GM18873 (cell line): Measurements from ENCODE around the gene RANBP3.
A peak's percentile ranks its signal among the peaks of the same experiment; 100 is the strongest.

ENCODE experiments used
- ATAC-seq: cut with Tn5 transposase; IDR thresholded peaks from one replicate; pipeline ENCODE4 v1.9.1; 2021; ENCODE audit warnings: mild to moderate bottlenecking, moderate library complexity, moderate number of reproducible peaks; ENCODE audit not compliant: unreplicated experiment, low FRiP score

The RANBP3 gene

DNA sequence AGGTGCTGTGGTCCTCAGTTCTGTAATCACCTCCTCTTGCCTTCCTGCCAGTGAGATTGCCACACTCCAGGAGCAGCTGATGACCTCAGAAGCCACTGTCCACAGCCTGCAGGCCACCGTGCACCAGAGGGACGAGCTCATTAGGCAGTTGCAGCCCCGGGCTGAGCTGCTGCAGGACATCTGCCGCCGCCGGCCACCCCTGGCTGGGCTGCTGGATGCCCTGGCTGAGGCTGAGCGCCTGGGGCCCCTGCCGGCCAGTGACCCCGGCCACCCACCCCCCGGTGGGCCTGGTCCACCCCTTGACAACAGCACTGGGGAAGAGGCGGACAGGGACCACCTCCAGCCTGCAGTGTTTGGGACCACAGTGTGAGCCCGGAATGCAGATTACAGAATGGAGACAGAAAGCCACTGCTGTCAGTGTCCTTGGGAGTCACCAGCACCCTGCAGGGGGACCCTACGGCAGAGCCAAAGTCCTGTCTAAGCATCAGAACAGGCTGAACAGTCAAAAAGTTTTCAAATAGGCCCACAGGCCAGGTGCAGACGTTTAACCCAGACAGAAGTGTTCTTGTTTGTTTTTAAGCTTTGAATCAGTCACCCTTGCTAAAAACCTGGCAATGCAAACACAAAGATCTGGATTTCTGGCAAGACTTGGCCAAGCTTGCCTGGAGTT is 69.0 kb downstream of the RANBP3 start:
- ATAC-seq, result no peak

DNA sequence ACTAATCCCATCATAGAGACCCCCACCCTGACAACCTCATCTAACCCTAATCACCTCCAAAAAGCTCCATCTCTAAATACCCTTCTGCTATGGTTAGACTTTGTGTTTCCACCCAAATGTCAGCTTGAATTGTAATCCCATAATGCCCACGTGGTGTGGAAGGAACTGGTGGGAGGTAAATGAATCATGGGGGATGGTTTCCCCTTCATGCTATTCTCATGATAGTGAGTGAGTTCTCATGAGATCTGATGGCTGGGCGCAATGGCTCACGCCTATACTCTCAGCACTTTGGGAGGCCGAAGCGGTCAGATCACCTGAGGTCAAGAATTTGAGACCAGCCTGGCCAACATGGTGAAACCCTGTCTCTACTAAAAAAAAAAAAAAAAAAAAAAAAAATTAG is 70.7 kb downstream of the RANBP3 start:
- ATAC-seq, result no peak

DNA sequence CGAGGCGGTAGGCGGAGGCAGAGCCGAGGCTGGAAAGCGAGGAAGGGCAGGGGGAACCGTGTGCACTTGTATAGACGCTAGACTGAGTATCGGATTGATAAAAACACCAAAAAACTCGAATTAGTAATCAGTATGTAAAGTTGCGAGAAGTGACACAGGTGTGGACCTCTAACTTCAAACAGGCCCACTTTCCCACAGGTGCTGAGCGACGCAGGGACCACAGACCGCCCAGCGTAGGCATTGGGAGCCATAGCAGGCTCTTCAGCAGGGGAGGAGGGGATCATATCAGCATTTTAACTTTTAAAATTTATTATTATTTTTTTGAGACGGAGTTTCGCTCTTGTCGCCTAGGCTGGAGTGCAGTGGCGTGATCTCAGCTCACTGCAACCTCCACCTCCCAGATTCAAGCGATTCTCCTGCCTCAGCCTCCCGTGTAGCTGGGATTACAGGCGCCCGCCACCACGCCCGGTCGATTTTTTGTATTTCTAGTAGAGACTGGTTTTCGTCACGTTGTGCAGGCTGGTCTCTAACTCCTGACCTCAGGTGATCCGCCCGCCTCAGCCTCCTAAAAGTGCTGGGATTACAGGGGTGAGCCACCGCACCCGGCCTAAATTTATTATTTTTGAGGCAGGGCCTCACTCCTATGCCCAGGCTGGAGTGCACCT is 72.7 kb downstream of the RANBP3 start:
- ATAC-seq, result no peak

DNA sequence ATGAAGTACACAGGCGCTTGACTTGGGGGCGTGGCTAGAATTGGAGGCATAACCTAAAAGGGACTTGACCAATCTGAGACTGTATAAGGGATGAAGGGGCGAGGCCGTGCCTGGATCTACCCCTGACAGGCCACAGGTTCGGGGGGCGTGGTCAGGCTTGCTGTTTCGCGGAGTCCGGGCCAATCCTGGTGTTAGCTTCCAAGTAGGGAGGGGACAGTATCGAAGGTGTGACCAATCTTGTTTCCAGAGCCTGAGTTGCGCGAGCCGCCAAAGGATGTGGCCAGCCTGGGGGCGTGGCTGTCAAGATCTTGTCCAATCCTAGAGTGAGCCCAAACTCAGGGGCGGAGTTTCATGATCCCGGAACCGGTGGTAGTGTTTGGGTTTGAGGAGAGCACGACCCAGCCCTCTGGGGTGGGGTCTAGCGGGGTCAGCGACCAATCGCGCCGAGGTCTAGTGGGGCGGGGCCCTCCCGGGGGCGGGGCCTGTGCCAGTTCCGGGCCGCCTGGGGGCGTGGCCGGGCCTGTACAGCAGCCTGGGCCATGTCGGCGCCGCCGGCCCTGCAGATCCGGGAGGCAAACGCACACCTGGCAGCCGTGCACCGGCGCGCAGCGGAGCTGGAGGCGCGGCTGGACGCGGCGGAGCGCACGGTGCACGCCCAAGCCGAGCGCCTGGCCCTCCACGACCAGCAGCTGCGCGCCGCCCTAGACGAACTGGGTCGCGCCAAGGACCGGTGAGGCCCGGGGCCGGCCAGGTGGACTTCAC is 73.4 kb downstream of the RANBP3 start, which contains the start of gene VMAC:
VMAC (plus strand) TSS at position 521 of the 762 bp plus-strand sequence; CDS start at position 540, 19 bp downstream.
- peak; percentile 82 for ATAC-seq

DNA sequence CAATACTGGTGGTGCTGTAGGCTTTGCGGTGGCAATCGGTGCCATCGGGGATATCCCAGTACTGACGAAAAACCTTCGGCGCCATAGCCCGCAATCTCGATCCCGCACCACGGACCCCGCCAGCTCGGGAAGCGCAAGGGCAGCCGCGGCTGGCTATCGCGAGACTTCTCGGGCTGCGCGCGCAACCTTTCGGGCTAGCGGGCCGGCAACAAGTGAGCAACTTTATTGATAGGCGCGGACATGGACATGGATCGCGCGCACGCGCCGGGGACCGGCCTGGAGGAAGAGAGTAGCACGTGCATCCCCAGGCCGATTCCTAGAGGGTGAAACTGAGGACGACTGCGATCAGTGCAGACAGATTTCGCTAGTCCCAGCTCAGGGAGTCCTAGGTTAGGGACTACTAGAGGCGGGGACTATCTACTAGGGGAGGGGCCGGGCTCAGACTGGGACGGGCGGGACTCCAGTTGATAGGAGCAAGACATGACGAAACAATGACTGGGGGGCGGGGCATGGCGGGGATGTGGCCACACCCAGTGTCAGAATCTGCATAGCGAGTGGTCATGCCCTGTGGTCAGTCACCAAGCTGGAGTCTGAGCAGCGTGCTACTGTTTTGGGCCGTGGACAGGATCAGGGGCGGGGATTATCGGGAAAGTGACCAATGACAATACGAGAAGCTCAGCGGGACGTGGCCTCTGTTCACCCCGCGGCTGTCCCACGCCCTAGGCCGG is 74.2 kb downstream of the RANBP3 start, which contains the start of gene NDUFA11:
NDUFA11 (minus strand) TSS at position 167 of the 728 bp plus-strand sequence; CDS start at position 85, 82 bp downstream.
- peak; percentile 16 for ATAC-seq

DNA sequence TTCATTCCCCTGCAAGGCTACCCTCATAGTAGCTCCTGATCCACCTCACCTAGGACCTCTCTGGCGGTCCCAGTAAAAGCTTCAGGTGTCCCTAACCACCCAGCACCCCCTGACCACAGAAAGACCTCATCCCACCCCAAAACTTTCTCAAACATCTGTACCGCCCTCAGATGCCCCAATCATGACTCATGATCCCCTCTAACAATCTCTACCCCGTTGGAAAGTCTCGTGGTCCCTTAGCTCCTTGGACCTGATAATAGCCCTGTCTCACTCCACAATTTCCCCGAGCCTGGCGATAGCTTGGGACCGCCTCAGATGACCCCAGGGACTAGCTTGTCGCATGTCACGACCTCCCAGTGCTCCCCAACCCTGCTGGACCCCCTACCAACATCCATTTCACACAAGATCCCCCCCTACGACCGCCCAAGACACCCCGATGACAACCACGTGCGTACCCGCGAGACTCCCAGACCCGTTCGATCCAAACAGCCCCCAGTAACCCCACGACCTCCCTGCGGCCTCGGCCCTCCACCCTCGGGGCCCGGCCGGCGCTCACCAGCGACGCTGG is 74.8 kb downstream of the RANBP3 start:
- no peak for ATAC-seq

DNA sequence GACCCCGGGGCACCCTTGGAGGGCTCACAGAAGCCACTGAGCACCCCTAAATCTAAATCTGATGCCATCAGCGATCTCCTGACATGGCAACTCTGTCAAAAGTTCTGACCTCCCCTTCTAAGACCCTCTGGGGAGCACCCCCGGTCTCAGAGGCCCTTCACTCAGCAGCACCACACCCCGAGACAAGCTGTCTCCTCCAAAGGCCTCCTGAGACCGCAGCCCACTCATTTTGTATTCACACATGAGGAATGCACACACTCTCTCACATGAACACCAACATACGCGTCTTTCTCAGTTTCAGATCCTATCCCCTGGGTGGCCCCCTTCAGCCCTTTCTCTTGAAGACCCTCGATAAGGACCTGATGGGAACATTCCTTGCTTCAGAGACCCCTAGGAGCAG is 77.0 kb downstream of the RANBP3 start:
- ATAC-seq, result no peak

DNA sequence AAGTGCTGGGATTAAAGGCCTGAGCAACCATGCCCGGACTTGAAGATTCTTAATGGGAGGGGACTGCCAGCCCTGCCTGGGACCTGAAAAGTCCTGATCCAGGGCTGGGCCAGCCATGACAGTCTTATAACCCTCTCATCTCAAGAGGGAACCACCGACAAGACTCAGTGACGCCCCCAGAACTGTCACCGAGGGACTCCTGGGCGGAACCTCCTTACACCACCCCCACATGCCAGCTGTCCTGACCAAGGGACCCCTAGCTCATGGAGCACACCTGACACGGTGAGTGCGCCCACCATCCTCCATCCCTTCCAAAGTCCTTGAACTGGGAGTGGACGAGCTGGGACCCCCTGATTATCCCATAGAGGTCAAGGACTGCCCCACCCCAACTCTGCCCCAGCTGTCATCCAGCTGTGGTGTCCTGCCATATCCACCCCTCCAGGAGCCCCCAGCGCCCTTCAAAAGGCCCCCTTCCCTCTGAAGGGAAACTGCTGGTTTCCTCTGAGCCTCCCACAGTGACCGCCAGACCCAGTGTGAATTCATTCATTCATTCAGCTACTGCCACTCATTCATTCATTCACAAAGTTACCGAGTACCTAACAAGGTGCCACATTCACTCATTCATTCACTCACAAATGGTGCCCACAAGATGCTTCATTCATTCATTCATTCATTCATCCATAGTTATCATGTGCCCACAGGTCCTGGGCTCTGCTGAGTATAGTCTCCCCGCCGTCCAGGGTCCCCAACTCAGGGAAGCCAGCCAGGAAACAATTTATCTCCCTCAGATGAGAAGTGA is 78.0 kb downstream of the RANBP3 start:
- no peak for ATAC-seq

DNA sequence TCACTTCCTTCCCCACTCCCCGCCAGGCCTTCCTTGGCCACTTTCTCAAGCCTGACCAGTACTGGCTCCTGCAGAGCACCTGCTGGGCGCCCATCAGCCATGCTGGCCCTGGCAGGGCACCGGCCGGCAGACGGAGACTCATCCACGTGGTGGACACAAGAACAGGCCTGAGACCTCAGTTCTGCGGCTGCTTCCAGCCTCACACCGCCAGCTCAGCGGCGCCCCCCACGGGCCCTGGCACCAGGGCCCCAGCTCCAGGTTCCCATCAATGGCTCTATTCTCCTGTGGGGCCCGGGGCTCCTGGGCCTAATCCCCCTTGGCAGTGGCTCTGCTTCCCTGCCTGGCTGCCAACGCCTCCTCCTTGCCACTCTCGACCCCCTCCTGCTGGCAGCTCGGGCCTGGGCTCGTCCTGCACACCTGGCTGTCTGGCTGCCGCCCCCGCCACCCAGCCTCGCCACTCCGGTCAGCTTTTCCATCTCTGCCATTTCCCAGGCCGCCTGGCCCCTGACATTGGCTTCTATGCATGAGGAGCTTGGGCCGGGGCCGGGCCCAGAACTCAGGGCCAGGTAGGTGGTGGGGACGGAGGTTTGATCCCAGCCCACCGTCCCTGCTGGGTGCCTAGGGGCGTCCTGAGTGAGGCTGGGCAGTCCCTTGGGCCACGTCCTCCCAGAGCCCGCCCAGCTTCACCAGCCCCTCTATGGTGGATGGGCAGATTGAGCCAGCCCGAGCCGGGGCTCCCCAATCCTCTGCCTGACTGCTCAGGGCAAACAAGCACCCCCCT is 80.6 kb downstream of the RANBP3 start:
- ATAC-seq, result no peak

DNA sequence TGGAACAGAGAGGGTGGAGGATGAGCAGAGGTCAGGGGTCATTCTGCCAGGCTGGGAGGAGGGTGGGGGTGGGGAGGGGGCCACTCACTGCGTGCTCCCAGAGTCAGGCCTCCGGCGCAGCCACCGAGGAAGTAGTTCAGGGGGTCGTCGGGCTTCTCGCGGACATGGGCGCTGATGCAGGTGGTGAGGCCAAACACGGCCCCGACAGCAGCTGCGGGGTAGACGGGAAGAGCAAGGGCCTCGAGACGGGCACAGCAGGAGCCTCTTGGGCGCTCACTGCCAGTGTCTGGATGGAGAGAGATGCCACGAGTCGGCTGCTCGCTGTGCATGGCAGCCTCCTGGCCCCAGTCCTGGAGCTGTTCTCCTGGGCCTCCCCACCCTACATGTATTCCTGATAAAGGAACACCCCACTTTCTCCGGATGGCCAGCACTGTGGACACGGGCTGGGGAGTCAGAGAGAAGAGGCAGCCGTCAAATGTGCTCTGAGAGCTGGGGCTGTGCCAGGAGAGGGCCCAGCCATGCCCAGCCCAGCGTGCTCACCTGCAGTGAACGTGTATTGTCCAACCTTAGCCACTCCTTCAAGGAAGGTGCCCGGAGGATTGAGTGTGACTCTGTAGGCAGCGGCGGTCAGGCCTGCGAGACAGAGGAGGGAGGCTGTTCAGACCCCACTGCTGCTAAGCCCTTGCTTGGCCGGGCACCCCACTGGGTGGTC is 81.4 kb downstream of the RANBP3 start:
- ATAC-seq, result no peak

DNA sequence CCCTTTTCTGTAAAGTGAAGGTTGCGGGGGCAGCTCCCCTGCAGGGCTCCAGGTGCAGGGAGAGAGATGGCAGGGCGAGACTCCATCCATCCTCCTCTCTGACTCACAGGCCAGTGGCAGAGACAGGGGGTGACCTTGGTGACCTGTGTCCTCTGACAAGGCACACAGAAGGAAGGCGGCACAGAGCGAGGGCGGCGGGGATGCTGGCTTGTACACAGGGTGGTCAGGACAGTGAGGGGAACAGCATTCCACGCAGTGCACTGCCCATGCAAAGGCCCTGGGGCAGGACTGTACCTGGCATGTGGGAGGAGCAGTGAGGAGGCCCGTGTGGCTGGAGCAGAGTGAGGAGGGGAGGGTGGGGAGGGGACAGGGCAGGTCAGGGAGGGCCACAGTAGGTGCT is 82.0 kb downstream of the RANBP3 start:
- ATAC-seq, result no peak

DNA sequence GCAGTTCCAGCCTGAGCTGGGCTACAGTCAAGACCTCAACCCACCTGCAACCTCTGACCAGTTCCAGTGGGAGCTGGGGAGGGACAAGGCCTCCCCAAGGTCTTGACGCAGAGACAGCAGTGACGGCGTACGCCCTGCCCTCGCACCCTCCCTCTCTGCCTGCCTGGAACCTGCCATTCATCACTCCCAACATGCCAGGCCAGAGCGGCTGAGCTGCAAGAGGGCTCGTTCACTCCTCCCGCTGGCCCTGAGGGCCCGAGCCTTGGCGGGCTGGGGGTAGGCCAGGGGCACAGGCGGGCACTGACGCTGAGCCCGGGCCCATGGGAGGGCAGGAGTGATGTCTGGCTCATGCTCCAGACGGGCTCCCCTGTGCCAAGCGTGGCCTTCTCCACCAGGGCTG is 82.5 kb downstream of the RANBP3 start:
- ATAC-seq, result no peak

DNA sequence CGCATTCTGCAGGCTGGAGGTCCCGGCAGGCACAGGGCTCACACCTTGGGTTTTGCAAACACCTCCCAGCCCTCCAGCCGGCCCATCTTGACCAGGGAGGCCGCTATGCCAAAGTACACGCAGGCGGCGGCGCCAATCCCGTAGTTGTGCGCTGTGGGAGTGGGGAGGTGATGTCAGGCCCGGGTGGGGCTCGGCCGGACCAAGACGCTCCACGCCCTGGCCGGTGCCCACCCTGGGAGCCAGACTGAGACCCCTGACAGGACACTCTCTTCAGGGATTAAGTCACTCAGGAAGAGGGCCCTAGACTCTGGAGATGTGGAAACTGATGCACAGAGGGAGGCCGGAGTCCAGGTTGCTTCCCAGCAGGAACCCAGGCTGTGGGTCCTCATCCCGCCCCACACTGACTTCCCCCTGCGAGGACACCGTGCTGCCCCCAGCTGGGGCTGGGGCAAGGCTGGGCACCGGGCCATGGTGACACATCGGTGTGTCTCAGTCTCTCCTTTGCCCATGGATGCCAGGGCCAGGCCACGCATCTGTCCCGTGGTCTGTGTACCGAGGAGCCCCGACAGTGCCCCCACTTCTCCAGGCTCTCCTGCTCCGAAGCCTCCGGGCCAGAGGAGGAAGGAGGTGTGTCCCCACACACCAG is 83.1 kb downstream of the RANBP3 start:
- ATAC-seq, result no peak

DNA sequence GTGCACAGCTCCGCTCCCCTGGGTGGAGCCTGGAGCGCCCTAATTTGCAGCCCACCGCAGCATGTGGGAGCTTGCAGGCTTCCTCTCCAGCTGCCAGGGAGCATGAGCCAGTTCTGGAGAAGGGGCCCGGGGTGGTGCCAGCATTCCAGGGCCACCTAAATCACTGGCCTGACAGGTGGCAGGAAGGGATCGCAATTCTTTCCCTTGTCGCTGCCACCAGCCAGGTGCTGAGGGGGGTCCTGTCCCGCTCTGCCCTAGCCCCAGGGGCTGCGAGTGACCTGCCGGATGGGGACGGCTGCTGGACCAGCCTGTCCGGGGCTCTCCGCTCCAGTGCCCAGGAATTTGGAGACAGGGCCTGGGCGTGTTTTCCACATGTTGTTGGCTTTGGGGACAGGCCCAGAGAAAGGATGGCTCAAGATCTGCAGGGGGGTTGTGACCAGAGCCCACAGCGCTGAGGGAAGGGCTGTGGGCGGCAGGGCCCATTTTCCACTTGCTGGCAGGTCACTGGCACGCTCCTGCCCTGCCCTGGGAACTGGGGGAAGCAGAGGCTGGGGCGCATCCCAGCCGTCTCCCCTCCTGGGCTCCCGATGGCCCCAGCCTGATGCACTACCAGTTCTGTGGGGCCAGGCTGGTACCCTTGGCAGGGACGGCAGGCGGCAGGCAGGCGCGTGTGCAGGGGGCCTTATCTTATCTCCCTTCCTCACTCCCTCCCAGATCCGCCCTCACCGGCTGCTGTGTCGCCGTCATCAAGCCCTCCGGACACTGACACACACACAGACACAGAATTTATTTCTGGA is 83.8 kb downstream of the RANBP3 start:
- no peak for ATAC-seq

DNA sequence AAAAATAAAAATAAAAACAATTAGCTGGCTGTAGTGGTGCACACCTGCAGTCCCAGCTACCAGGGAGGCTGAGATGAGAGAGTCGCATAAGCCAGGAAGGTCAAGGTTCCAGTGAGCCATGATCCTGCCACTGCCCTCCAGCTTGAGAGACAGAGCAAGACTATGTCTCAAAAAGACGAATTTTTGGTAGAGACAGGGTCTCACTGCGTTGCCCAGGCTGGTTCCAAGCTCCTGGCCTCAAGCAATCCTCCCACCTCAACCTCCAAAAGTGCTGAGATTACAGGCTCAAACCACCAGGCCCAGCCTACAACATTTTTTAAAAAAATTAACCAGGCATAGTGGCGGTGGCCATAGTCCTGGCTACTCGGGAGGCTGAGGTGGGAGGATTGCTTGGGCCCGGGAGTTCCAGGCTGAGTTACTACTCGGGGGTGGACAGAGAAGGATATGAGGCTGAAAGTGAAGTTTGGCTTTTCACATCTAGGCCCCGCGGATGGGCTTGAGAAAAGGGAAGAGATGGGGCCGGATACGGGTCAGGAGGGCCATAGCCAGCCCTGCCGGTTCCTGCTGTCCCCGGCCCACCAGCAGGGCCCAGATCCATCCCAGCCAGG is 84.5 kb downstream of the RANBP3 start:
- ATAC-seq, result no peak

DNA sequence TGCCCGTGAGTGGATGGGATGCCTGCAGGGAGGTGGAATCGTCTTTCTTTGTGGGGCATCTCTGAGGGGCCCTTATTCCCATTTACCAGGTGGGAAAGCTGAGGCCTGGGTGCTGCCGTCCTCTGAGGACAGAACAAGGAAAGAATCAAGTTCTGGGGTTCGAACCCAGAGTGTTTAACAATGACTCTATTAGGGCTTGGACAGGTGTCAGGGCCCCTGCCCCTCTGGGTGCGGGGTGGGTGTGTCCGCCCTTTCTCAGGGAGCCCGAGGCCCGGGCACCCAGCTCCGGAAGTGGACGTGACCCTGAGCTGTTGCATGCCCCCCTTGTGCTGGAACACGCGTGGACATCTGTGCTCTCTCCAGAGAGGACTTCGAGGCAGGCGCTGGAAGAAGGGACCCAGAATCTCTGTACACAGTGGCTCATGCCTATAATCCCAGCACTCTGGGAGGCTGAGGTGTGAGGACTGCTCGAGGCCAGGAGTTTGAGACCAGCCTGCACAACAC is 85.1 kb downstream of the RANBP3 start:
- ATAC-seq, result no peak
